GM18870 (cell line): ENCODE measurements around the gene ZNF550.

Experiments used
- ATAC-seq: cut with Tn5 transposase; IDR thresholded peaks from one replicate; pipeline ENCODE4 v1.9.1; 2021; ENCODE audit warnings: moderate library complexity; ENCODE audit not compliant: unreplicated experiment

The ZNF550 gene

GRCh38 chr19:57559404-57560025 is at the start of gene ZNF550:
Gene ZNF550, minus strand, starts transcription at chr19:57559863. Its CDS starts 181 bp downstream, at chr19:57559682.
- peak; percentile 76 for ATAC-seq

- ATAC-seq, result no peak
Measured at GRCh38 chr19:57606931-57607330, 47.3 kb upstream of the ZNF550 start.

GRCh38 chr19:57599761-57600383 is 40.2 kb upstream of the ZNF550 start, which contains the start of gene ZNF530:
Gene ZNF530, plus strand, starts transcription at chr19:57599885. Its CDS starts 4,461 bp downstream, at chr19:57604346.
- peak; percentile 82 for ATAC-seq

GRCh38 chr19:57599377-57599760 is 39.7 kb upstream of the ZNF550 start:
- ATAC-seq, result peak; percentile 22

- ATAC-seq, result no peak
Measured at GRCh38 chr19:57587529-57587928, 27.9 kb upstream of the ZNF550 start.

GRCh38 chr19:57583521-57584416 is 24.1 kb upstream of the ZNF550 start, which contains the start of gene ZIK1:
Gene ZIK1, plus strand, starts transcription at chr19:57584145. Its CDS starts 212 bp downstream, at chr19:57584357.
- no peak for ATAC-seq

GRCh38 chr19:57583104-57583520 is 23.4 kb upstream of the ZNF550 start:
- no peak for ATAC-seq

- peak; percentile 96 for ATAC-seq
Measured at GRCh38 chr19:57578487-57579205, 19.0 kb upstream of the ZNF550 start, which contains the start of gene ZNF416. Gene ZNF416, minus strand, starts transcription at chr19:57578911. Its CDS starts 207 bp downstream, at chr19:57578704.

- no peak for ATAC-seq
Measured at GRCh38 chr19:57576661-57577060, 17.0 kb upstream of the ZNF550 start.

GRCh38 chr19:57572415-57572947 is 12.8 kb upstream of the ZNF550 start:
- ATAC-seq, result no peak

- no peak for ATAC-seq
Measured at GRCh38 chr19:57570707-57571106, 11.0 kb upstream of the ZNF550 start.

GRCh38 chr19:57566396-57567265 is 7.0 kb upstream of the ZNF550 start:
- ATAC-seq, result no peak

- ATAC-seq, result no peak
Measured at GRCh38 chr19:57563547-57563946, 3.9 kb upstream of the ZNF550 start.

GRCh38 chr19:57560049-57560491 is 407 bp upstream of the ZNF550 start:
- ATAC-seq, result peak; percentile 20

GRCh38 chr19:57559008-57559403 is 657 bp downstream of the ZNF550 start:
- no peak for ATAC-seq

- no peak for ATAC-seq
Measured at GRCh38 chr19:57558525-57558924, 1.1 kb downstream of the ZNF550 start.

GRCh38 chr19:57557659-57558058 is 2.0 kb downstream of the ZNF550 start:
- no peak for ATAC-seq

- no peak for ATAC-seq
Measured at GRCh38 chr19:57552432-57552831, 7.2 kb downstream of the ZNF550 start.

- ATAC-seq, result no peak
Measured at GRCh38 chr19:57546513-57546912, 13.2 kb downstream of the ZNF550 start.
